Aorta (tissue), 5 donors: ENCODE data around the gene MCEE. TPM values are rescaled to one million over a fixed set of nuclear protein-coding genes. Genes with fewer than 3 reads are reported as not detected.

ENCODE experiments used
- ATAC-seq: fragments of 200-7000 bp; cut with Tn5 transposase; one replicate; pipeline ENCODE4 v1.9.1; 2022; ENCODE audit warnings: moderate library complexity; ENCODE audit not compliant: low FRiP score
- DNase-seq, 2 donors: peaks; one replicate each; pipeline ENCODE4 v3.0.0-alpha.2; 2020
- H3K27ac ChIP-seq, 2 donors: one replicate each; pipeline ENCODE4 v1.5.1; 2013; ENCODE audit warnings: low read length in 2 of 2, mild to moderate bottlenecking in 2 of 2, moderate library complexity in 2 of 2, control low read depth in 1 of 2, inconsistent platforms in 1 of 2, low read depth in 1 of 2
- H3K27me3 ChIP-seq, 2 donors: one replicate each; pipeline ENCODE4 v1.6.1; 2013; ENCODE audit warnings: control low read depth in 1 of 2, low read length in 1 of 2, mild to moderate bottlenecking in 1 of 2, moderate library complexity in 1 of 2; ENCODE audit not compliant: insufficient read depth in 2 of 2, control insufficient read depth in 1 of 2
- H3K36me3 ChIP-seq, 2 donors: one replicate each; pipeline ENCODE4 v1.6.1; 2013; ENCODE audit warnings: control low read depth in 1 of 2, low read length in 1 of 2, mild to moderate bottlenecking in 1 of 2; ENCODE audit not compliant: insufficient read depth in 2 of 2, control insufficient read depth in 1 of 2
- H3K4me1 ChIP-seq, 2 donors: one replicate each; pipeline ENCODE4 v1.6.1; 2013; ENCODE audit warnings: low read length in 2 of 2, control low read depth in 1 of 2, mild to moderate bottlenecking in 1 of 2, moderate library complexity in 1 of 2; ENCODE audit not compliant: insufficient read depth in 2 of 2, control insufficient read depth in 1 of 2
- H3K4me3 ChIP-seq, 2 donors: one replicate each; pipeline ENCODE4 v1.5.1; 2013; ENCODE audit warnings: low read length in 2 of 2, control low read depth in 1 of 2, mild to moderate bottlenecking in 1 of 2
- H3K9me3 ChIP-seq: one replicate; pipeline ENCODE4 v1.6.1; 2013; ENCODE audit warnings: mild to moderate bottlenecking, low read length; ENCODE audit not compliant: control insufficient read depth
- WGBS, 2 donors: extraction: QIAGEN DNeasy Blood & Tissue Kit; methylation state at CpG; one replicate each; pipeline ENCODE4 v1.1.7; 2013; 5-methylcytosine and 5-hydroxymethylcytosine counted together
- intact Hi-C, 2 donors: fragments of 100-400 bp; cut with DNase I; formaldehyde crosslinking; loops; one replicate each; pipeline versions ENCODE4 v1.14.2 to v1.15.0; 2022
- polyA plus RNA-seq, 2 donors: library from polyadenylated mRNA; stranded (reverse); fragments of 200-250 nt; gene quantifications; one replicate each; pipeline ENCODE4 v1.2.3, GENCODE V29; 2013
- total RNA-seq, 2 donors: library from RNA; stranded (reverse); fragmentation: NEBNext Ultra II Directional; extraction: Animal tissue kit (Norgen Biotek cat#: 25700); gene quantifications; one replicate each; pipeline ENCODE4 v1.2.1, GENCODE V29; 2021
- donor health status: healthy with polysubstance abuse.
- donor health status: Bipolar disorder and iron deficiency.
- donor health status: DM: no; HTN: no; CAD: no.
- donor health status: DM: no; HTN: no; CAD: no.
- donor health status: DM: yes; HTN: yes; CAD: no.

The MCEE gene
- total and polyA plus RNA-seq, 4 donors = 16.4 to 32.1 (median 27.9) TPM

GRCh38 chr2:71060211-71060610 is 69.8 kb downstream of the MCEE start:
- H3K4me3 ChIP-seq = no peak overlapping the region
- no peaks in the 10 kb centered on the region for H3K36me3 ChIP-seq
- no peak for ATAC-seq
- intact Hi-C loops = no loop called here
- WGBS, 2 donors = 79% methylated on average over 2 of the region's 2 CpGs
- H3K27me3 ChIP-seq = no peaks in the 10 kb centered on the region
- no peaks in the 10 kb centered on the region for H3K4me1 ChIP-seq
- no peaks in the 10 kb centered on the region for H3K9me3 ChIP-seq
- DNase-seq = no peak
- no peak overlapping the region for H3K27ac ChIP-seq

Other genes starting within 250 kb of the MCEE start
- gene VAX2, start 229.7 kb downstream of the MCEE start, total RNA-seq = 1 to 10 TPM in 1 of 2 donors, under 1 TPM in 1; 0.39 to 1.2 TPM
- 1 to 10 TPM in 1 of 2 donors, not detected in 1; 1.8 TPM for gene VAX2, start 229.7 kb downstream of the MCEE start, polyA plus RNA-seq
- gene ATP6V1B1, start 194.3 kb downstream of the MCEE start, total RNA-seq = 1 to 10 TPM in 1 of 2 donors, not detected in 1; 1.8 TPM
- gene ATP6V1B1, start 194.3 kb downstream of the MCEE start, polyA plus RNA-seq = 1 to 10 TPM; 3.1 to 6.4 TPM
- gene ANKRD53, start 151.6 kb downstream of the MCEE start, total RNA-seq = 1 to 10 TPM; 1.9 to 3.3 TPM
- 1 to 10 TPM in 1 of 2 donors, under 1 TPM in 1; 0.88 to 5.0 TPM for gene ANKRD53, start 151.6 kb downstream of the MCEE start, polyA plus RNA-seq
- 10 to 100 TPM; 51.0 to 58.1 TPM for gene TEX261, start 135.4 kb downstream of the MCEE start, total RNA-seq
- gene TEX261, start 135.4 kb downstream of the MCEE start, polyA plus RNA-seq = 10 to 100 TPM; 26.8 to 37.0 TPM
- gene NAGK, start 61.6 kb downstream of the MCEE start, total RNA-seq = 100 to 1,000 TPM in 1 of 2 donors, 10 to 100 TPM in 1; 80.1 to 141 TPM
- gene NAGK, start 61.6 kb downstream of the MCEE start, polyA plus RNA-seq = 100 to 1,000 TPM in 1 of 2 donors, 10 to 100 TPM in 1; 60.5 to 199 TPM
- gene MPHOSPH10, start 405 bp upstream of the MCEE start, total RNA-seq = 10 to 100 TPM; 28.9 to 29.7 TPM
- 10 to 100 TPM; 19.8 to 22.4 TPM for gene MPHOSPH10, start 405 bp upstream of the MCEE start, polyA plus RNA-seq
- 1 to 10 TPM; 4.9 to 5.4 TPM for gene PAIP2B, start 96.9 kb upstream of the MCEE start, total RNA-seq
- gene PAIP2B, start 96.9 kb upstream of the MCEE start, polyA plus RNA-seq = 1 to 10 TPM; 1.3 to 4.1 TPM
- gene ZNF638, start 201.6 kb upstream of the MCEE start, total RNA-seq = 100 to 1,000 TPM; 143 to 184 TPM
- 100 to 1,000 TPM in 1 of 2 donors, 10 to 100 TPM in 1; 23.8 to 110 TPM for gene ZNF638, start 201.6 kb upstream of the MCEE start, polyA plus RNA-seq